ENCODE results near the gene DPYSL4.

GRCh38 chr10:132230557-132231210, 43.9 kb downstream of the DPYSL4 start:
- TF ChIP-seq CTCF (IDR thresholded peaks at IDR 0.05; ENCODE audit: low read length) = no peak
- no peak for TF ChIP-seq EZH2 (IDR thresholded peaks at IDR 0.05; ENCODE audit: borderline replicate concordance, low read length)

Data from OCI-LY1 (cell line).